ENCODE results near the gene PRAMEF12.
"Not testable (repeated sequence)": the region's sequence is repeated elsewhere in the genome, so short reads cannot be mapped to it uniquely, and the experiment has no call there.

PRAMEF12 gene

DNA sequence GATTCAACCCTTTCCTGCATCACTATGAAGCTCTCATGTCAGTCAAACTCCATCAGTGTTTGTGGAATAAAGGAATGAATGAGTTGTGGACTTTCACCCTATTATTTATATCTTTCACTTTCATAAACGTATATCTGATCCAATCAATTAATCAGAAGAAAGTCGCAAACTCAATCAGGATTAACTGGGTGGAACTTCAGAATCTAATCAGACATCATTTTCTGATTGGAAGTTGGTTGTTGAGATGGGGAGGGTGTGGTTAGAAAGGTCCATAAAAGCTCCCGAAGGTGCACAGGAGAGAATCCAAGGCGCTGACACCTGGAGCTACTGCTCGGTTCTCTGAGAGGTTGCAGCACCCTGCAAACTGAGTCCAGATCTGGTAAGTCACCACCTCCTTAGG, at the start of gene PRAMEF12:
PRAMEF12 (plus strand) TSS at position 301 of the 400 bp plus-strand sequence. CDS start 1,130 bp downstream, outside the sequence.
- DNase-seq, result no peak

DNA sequence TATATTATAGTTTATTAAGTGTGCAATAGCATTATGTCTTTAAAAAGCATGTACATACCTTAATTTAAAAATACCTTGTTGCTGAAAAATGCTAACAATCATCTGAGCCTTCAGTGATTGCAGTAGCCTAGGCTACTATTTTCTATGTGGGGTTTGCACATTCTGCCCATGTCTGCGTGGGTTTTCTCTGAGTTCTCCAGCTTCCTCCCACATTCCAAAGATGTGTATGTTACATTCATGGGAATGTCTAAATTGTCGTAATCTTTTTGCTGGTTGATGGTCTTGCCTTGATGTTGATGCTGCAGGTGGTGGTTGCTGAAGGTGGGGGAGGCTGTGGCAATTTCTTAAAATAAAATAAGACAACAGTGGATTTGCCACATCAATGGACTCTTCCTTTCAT, 45.1 kb upstream of the PRAMEF12 start:
- no peak for DNase-seq

- no peak for DNase-seq
Observed at GRCh38 chr1:12730156-12730555, 43.4 kb upstream of the PRAMEF12 start.

GRCh38 chr1:12731084-12731483, 42.5 kb upstream of the PRAMEF12 start:
- not testable (repeated sequence) for DNase-seq

GRCh38 chr1:12734651-12735050, 38.9 kb upstream of the PRAMEF12 start:
- DNase-seq, result no peak

GRCh38 chr1:12738934-12739333, 34.6 kb upstream of the PRAMEF12 start:
- no peak for DNase-seq

DNA sequence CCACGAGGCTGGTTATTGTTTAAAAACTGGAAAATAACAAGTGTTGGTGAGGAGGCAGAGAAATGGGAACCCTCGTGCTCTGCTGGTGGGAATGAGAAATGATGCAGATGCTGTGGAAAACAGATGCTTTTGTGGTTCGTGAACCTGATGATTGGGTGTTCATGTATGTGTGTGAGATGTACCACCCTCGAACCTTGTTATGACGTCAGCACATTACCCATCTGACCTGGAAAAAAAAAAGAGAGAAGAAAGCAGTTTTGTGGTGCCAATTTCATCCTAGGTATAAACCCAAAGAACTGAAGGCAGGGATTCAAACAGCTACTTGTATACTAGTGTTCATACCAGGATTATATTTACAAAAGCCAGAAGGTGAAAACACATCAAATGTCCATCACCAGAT, 33.9 kb upstream of the PRAMEF12 start:
- DNase-seq, result no peak

DNA sequence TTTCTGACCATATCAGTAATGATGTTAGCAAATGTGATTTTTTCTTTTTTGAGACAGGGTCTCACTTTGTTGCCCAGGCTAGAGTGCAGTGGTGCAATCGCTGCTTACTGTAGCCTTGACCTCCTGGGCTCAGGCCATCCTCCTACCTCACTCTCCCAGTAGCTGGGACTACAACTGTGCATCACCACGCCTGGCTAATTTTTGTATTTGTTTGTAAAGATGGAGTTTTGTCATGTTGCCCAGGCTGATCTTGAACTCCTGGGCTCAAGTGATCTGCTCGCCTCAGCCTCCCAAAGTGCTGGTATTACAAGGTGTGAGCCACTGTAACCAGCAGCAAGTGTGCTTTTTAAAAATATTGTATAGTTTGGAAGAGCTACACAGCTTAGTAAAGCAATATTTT, 31.6 kb upstream of the PRAMEF12 start:
- no peak for DNase-seq

GRCh38 chr1:12745126-12745991, 28.2 kb upstream of the PRAMEF12 start:
- DNase-seq, result no peak

GRCh38 chr1:12745992-12746323, 27.6 kb upstream of the PRAMEF12 start, which contains the start of gene CFAP107:
Gene CFAP107 (plus strand): TSS chr1:12746200. CDS start chr1:12746431, 231 bp downstream.
- DNase-seq, result no peak

- no peak for DNase-seq
Observed at GRCh38 chr1:12748778-12749355, 24.7 kb upstream of the PRAMEF12 start.

DNA sequence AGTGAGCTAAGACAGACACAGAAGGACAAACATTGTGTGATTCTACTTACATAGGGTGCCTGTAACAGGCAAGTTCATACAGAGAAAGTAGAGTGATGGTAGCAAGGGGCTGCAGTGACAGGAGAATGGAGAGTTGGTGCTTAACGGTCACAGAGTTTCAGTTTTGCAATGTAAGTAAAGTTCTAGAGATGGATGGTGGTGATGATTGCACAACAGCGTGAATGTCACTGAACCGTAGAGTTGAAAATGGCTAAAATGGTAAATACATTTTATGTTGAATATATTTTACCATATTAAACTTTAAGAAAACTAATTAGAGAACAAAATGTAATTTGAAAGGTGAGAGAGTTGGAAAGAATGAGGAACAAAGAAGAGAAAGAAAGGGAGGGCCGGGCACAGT, 18.8 kb upstream of the PRAMEF12 start:
- no peak for DNase-seq

DNA sequence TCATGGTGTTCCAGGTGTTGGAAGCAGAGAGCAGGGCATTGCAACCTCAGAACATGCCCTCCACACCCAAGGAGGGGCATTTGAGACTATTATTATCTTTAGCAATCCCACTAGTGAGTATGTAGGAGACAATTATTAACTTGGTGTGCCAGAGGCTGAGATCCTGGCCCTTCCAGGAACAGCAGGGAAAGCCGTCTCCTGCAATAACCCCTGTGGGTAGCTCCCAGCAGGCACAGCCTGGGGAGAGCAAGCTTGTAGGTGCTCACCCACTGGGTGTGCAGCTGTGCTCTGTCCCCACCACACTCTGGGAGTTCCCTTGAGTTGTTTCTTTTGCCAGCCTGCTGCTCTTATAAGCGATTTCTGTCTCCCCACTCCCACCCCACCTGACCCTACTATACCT, 17.3 kb upstream of the PRAMEF12 start:
- DNase-seq, result no peak

GRCh38 chr1:12756768-12757413, 16.6 kb upstream of the PRAMEF12 start:
- DNase-seq, result no peak

DNA sequence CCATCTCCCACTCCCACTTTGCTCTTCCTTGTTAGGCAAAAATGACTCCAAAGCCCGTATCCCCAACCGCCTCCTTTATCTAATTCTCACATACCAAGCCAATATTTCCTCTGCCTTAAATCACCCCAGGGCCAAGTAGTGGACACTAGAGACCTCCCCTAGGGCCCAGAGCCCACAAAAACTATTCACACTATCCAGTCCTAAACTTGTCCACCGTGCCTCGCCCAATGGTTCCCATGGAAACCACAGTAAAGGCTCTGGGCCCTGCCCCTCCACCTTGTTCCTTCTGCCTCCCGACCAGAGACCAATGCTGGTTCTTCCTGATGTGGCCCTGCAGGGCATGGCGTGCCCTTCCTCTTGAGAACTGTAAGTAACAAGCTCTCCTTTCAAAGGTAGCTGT, 15.7 kb upstream of the PRAMEF12 start:
- no peak for DNase-seq

GRCh38 chr1:12760256-12760795, 13.2 kb upstream of the PRAMEF12 start:
- DNase-seq, result no peak

DNA sequence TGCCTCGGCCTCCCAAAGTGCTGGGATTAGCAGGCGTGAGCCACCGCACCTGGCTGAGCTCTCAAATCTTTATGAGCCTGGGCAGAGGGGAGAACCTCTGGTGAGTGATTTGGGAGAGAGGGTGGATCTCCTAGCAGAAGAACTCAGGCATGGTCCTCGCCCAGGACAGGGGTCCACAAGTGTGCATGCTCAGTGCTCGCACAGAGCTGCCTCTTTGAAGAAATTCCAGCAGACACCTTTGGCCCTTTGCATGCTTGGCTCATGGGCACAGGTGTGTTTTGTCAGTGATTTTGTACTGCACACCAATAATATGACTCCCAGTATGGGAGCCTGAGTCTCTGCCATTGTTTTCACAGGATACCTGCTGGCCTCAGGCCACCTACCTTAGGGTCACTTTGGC, 11.8 kb upstream of the PRAMEF12 start:
- no peak for DNase-seq

- DNase-seq, result no peak
Observed at GRCh38 chr1:12762766-12763165, 10.8 kb upstream of the PRAMEF12 start.

DNA sequence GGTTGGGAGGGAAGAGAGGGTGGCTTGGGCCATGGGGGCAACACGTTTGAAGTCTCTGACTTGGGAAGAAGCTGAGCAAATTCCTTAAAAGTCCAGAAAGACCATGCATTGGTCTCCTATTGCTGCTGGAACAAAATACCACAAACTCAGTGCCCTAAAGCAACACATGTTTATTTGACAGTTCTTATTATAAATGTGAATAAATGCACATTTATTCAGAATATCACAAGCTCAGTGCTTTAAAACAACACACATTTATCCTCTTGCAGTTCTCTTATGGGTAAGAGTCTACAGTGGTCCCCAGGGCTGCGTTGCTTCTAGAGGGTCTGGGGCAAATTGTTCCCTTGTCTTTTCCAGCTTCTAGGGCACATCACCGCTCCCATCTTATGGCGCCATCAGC, 10.1 kb upstream of the PRAMEF12 start:
- no peak for DNase-seq

GRCh38 chr1:12764016-12764415, 9.5 kb upstream of the PRAMEF12 start:
- no peak for DNase-seq

DNA sequence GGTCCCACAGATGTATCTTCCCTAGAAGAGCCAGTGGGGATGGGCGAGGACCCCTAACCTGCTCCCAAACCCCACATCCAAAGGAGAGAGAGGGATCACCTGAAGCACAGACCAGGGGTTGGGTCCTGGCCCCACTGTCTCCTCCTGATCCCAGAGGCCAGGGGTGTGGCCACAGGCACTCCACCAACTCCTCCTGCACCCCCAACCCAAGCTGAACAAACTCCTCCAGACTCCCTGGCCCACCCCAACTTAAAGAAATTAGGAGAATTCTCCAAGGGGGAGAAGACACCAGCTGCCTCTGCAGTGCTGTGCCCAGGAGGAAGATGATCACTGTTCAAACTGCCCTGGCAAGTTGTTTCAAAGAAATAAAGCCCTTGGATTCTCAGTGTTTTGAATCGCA, 4.5 kb upstream of the PRAMEF12 start:
- DNase-seq, result no peak

DNA sequence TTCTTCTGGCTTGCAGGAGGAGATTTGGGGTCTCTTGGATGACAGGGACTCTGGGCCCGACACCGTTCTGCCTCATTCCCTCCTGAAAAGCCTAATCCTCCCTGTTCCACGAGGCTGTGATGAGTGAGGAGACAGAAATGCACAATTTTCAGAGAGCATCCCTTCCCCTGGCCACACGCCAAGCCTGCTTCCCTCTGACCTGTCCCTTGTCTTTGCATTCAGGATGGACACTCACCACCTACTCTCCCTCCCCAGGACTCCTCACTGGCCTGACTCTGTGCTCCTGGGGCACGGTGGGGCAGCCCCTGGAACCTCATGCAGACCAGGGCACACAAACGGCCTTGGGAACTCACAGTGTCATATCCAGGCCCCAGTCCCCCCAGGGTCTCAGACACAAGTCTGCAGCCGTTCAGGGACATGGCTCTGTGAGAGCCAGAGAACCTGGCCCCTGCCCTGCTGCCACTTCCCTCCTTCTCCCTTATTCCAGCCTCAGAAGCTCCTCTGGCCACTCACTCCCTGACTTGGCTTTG, 3.5 kb upstream of the PRAMEF12 start:
- no peak for DNase-seq

GRCh38 chr1:12770620-12771019, 2.9 kb upstream of the PRAMEF12 start:
- no peak for DNase-seq

GRCh38 chr1:12771186-12771585, 2.4 kb upstream of the PRAMEF12 start:
- no peak for DNase-seq
